ENCODE data around the gene SERPINB13.

SERPINB13 gene

GRCh38 chr18:63586966-63587365 is at the start of gene SERPINB13:
SERPINB13 (plus strand) TSS chr18:63587343; CDS start chr18:63588668, 1,325 bp downstream.
- no peak for TF ChIP-seq GATA2 (IDR thresholded peaks at IDR 0.05; ENCODE audit: low read depth, low read length)
- TF ChIP-seq GATA3 (IDR thresholded peaks at IDR 0.05; ENCODE audit: low read depth, low read length) = no peak

GRCh38 chr18:63539904-63540510 is 47.1 kb upstream of the SERPINB13 start:
- no peak for TF ChIP-seq GATA3 (IDR thresholded peaks at IDR 0.05; ENCODE audit: low read depth, low read length)
- no peak for TF ChIP-seq GATA2 (IDR thresholded peaks at IDR 0.05; ENCODE audit: low read depth, low read length)

- TF ChIP-seq GATA3 (IDR thresholded peaks at IDR 0.05; ENCODE audit: low read depth, low read length) (no peak), GATA2 (IDR thresholded peaks at IDR 0.05; ENCODE audit: low read depth, low read length) (no peak)
Measured at GRCh38 chr18:63542069-63542468, 45.1 kb upstream of the SERPINB13 start, which contains the start of gene SERPINB12. SERPINB12 (plus strand) TSS chr18:63542369; CDS start chr18:63556160, 13,791 bp downstream.

- TF ChIP-seq GATA2 (IDR thresholded peaks at IDR 0.05; ENCODE audit: low read depth, low read length) (no peak), GATA3 (IDR thresholded peaks at IDR 0.05; ENCODE audit: low read depth, low read length) (no peak)
Measured at GRCh38 chr18:63544017-63544416, 43.1 kb upstream of the SERPINB13 start.

GRCh38 chr18:63545000-63545399 is 42.1 kb upstream of the SERPINB13 start:
- no peak for TF ChIP-seq GATA2 (IDR thresholded peaks at IDR 0.05; ENCODE audit: low read depth, low read length)
- TF ChIP-seq GATA3 (IDR thresholded peaks at IDR 0.05; ENCODE audit: low read depth, low read length) = no peak

DNA sequence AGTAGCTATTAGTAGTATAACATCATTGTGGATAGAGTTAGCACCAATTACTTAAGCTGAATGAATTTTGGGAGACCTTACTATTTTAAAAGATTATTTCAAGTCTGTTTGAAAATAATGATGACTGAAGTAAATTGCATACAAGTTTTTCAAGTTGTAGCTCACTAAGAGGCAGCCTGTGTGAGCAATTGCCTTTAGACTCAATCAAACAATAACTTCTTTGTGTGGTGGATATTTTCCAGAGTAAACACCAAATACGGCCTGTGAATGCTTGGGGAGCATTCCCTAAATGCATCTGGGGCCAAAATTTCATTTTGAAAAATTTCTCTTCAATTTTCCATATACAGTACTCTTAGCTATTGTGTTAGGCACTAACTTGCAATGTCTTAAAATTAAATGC is 37.1 kb upstream of the SERPINB13 start:
- TF ChIP-seq GATA2 (IDR thresholded peaks at IDR 0.05; ENCODE audit: low read depth, low read length) (no peak), GATA3 (IDR thresholded peaks at IDR 0.05; ENCODE audit: low read depth, low read length) (no peak)

GRCh38 chr18:63551769-63552168 is 35.4 kb upstream of the SERPINB13 start:
- TF ChIP-seq GATA2 (IDR thresholded peaks at IDR 0.05; ENCODE audit: low read depth, low read length) (no peak), GATA3 (IDR thresholded peaks at IDR 0.05; ENCODE audit: low read depth, low read length) (no peak)

GRCh38 chr18:63552581-63552980 is 34.6 kb upstream of the SERPINB13 start:
- TF ChIP-seq GATA3 (IDR thresholded peaks at IDR 0.05; ENCODE audit: low read depth, low read length) (no peak), GATA2 (IDR thresholded peaks at IDR 0.05; ENCODE audit: low read depth, low read length) (no peak)

DNA sequence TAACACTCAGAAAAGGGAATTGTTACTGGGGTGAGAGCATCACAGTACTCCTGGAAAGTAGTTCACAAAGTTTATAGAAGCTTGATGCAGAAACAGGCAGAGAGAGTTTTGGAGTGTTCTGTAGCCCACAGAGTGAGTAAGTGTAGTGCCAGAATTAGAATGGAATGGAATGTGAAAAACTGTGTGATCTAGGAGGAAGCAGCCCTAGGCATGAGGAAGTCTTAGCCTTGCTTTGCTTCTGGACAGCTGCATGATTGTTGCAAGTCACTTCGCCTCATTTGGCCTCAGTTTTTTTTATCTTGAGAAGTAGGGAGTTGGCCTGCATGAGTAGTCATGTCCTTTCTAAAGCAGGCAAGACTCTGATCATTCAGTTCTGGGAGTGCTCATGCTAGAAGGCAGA is 34.1 kb upstream of the SERPINB13 start:
- TF ChIP-seq GATA3 (IDR thresholded peaks at IDR 0.05; ENCODE audit: low read depth, low read length) (no peak), GATA2 (IDR thresholded peaks at IDR 0.05; ENCODE audit: low read depth, low read length) (no peak)

GRCh38 chr18:63559567-63560491 is 27.3 kb upstream of the SERPINB13 start:
- TF ChIP-seq GATA2 (IDR thresholded peaks at IDR 0.05; ENCODE audit: low read depth, low read length) (no peak), GATA3 (IDR thresholded peaks at IDR 0.05; ENCODE audit: low read depth, low read length) (no peak)

DNA sequence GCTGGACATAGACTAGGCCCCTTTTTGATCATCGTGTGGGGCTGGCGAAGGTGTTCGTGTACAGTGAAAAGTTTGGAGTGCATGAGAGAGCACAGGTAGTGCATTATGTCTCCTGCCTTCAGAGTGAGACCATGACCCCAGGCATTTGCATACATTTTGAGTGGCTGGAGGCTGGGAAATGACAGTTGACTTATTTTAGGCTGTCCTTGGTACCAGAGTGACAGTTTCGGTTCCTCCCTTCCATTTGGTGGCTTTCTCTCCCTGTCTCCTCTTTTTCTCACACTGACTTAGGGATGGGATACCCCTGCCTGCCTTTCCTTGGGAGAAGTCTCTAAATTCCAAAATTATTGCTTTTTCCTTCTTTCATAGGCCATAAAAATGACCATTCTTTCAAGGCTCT is 24.9 kb upstream of the SERPINB13 start:
- TF ChIP-seq GATA3 (IDR thresholded peaks at IDR 0.05; ENCODE audit: low read depth, low read length) (no peak), GATA2 (IDR thresholded peaks at IDR 0.05; ENCODE audit: low read depth, low read length) (no peak)

DNA sequence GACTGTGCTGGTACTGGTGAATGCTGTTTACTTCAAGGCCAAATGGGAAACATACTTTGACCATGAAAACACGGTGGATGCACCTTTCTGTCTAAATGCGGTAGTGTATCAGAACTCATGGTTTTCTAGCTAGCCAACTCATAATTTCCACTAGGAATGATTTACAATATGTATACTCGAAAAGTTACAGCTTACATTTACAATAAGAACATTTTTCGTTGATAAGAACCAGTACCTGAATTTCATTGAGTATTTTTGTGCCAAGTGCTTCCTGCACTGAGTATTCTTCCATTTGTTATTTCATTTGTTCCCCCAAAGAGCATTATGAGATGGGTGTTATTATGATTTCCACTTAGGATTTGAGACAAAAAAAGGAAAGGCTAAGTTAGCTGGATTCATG is 23.1 kb upstream of the SERPINB13 start:
- TF ChIP-seq GATA2 (IDR thresholded peaks at IDR 0.05; ENCODE audit: low read depth, low read length) (no peak), GATA3 (IDR thresholded peaks at IDR 0.05; ENCODE audit: low read depth, low read length) (no peak)

- TF ChIP-seq GATA3 (IDR thresholded peaks at IDR 0.05; ENCODE audit: low read depth, low read length) (no peak), GATA2 (IDR thresholded peaks at IDR 0.05; ENCODE audit: low read depth, low read length) (no peak)
Measured at GRCh38 chr18:63564561-63564960, 22.6 kb upstream of the SERPINB13 start.

DNA sequence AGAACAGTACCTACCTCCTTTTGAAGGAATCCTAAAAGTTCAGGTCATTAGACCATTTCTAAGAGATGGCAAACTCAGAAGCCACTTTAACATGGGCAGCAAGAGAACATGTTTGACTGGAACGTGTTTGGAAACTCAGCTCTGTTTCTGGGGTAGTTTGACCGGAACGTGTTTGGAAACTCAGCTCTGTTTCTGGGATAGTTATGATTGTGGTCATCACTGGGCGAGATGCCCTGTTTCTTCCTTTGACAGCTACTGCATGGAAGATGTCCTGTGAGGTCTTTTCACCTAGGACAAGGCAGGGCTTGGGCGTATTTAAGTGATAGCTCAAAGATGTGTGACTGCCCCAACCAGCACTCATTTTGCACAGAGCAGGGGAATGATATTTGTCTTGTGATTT is 19.9 kb upstream of the SERPINB13 start:
- TF ChIP-seq GATA3 (IDR thresholded peaks at IDR 0.05; ENCODE audit: low read depth, low read length) = no peak
- TF ChIP-seq GATA2 (IDR thresholded peaks at IDR 0.05; ENCODE audit: low read depth, low read length) = no peak

DNA sequence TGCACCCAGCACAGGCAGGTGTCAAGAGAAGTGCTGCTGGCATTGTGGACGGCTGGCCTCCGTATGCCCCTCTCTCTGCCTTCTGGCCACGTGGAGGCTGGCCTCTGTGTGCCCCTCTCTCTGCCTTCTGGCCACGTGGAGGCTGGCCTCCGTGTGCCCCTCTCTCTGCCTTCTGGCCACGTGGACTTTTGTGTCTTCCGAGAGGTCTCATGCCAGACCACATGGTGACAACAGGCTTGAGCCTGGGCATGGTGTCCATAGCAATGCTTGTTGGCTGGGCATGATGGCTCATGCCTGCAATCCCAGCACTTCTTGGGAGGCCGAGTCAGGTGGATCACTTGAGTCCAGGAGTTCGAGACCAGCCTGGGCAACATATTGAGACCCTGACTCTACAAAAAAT is 19.3 kb upstream of the SERPINB13 start:
- TF ChIP-seq GATA2 (IDR thresholded peaks at IDR 0.05; ENCODE audit: low read depth, low read length) (no peak), GATA3 (IDR thresholded peaks at IDR 0.05; ENCODE audit: low read depth, low read length) (no peak)
